NCI-H1417 treated with DMSO at 0.1 percent for 48 hours (cell line): ENCODE results near the gene NOX4.

Experiments
- DNase-seq: peaks from one replicate; lab custom pipeline; 2025; lab: John Stamatoyannopoulos, UW

NOX4 gene

DNA sequence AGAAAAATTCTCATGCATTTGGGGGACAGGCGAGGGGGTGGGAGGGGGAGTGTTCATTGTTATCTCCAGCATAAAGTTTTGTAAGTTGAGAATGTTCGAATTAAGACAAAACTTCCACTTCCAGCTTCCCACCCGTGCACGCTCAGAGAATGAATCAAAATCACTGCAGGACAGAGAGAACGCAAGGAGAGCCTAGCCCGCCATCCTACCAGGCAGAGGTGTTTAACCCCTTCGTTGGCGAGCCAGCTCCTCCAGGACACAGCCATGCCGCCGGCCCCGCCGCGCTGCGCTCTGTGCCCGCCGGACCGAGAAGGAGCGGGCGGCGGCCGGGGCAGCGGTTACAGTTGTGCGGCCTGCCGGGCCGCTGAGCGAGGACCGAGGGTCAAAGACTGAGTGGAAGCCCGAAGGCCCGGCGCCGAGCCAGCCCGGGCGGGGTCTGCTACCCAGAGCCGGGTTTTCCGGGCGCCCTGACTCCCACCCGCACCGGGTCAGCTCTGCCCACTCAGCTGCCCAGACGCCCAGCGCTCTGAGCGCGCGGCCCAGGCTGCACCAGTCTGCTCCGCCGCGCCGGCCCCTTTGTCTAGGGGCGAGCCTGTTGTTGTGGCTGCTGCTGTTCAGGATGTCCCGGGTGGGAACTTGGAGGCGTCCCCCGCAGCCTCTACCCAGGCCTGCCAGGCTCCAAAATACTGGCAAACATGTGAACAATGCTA lies at the start of gene NOX4:
TSS of gene NOX4 (minus strand) at position 395 of the 710 bp plus-strand sequence. CDS start at position 266, 129 bp downstream.
- no peak for DNase-seq

DNA sequence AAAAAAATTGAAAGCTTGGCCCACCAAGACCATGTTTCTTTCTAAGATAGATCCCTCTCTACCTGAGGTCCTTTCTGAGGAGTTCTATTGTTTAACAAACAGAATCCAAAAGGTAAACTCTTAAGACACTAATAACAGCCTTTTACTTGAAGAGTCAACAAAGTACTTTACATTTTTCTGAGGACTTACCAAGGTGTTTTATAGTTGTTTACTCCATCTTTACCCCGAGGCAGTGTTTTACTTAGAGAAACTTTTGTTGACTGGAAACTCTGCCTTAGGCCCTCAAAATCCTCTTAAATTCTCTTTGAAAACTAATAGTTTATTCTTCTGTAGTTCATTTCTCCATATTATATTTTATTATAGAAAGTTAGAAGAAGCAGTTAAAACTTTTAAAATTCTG lies 49.7 kb upstream of the NOX4 start:
- no peak for DNase-seq

GRCh38 chr11:89537936-89538335 lies 46.8 kb upstream of the NOX4 start:
- DNase-seq = no peak

GRCh38 chr11:89536926-89537325 lies 45.8 kb upstream of the NOX4 start:
- no peak for DNase-seq

- DNase-seq = no peak
Measured at GRCh38 chr11:89535221-89535620, 44.0 kb upstream of the NOX4 start.

GRCh38 chr11:89529626-89530380 lies 38.6 kb upstream of the NOX4 start:
- no peak for DNase-seq

DNA sequence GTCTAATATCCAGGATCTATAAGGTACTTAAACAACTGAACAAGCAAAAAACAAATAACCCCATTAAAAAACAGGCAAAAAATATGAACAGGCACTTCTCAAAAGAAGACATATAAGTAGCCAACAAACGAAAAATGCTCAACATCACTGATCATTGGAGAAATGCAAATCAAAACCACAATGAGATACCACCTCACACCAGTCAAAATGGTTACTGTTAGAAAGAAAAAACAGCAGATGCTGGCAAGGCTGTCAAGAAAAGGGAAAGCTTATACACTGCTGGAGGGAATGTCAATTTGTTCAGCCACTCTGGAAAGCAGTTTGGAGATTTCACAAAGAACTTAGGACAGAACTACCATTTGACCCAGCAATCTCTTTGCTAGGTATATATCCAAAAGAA lies 30.6 kb upstream of the NOX4 start:
- no peak for DNase-seq

GRCh38 chr11:89521294-89521693 lies 30.1 kb upstream of the NOX4 start:
- no peak for DNase-seq

GRCh38 chr11:89516496-89516895 lies 25.3 kb upstream of the NOX4 start:
- DNase-seq = no peak

GRCh38 chr11:89508544-89508943 lies 17.4 kb upstream of the NOX4 start:
- no peak for DNase-seq

GRCh38 chr11:89504270-89504669 lies 13.1 kb upstream of the NOX4 start:
- no peak for DNase-seq

GRCh38 chr11:89503422-89503821 lies 12.2 kb upstream of the NOX4 start:
- DNase-seq = no peak

DNA sequence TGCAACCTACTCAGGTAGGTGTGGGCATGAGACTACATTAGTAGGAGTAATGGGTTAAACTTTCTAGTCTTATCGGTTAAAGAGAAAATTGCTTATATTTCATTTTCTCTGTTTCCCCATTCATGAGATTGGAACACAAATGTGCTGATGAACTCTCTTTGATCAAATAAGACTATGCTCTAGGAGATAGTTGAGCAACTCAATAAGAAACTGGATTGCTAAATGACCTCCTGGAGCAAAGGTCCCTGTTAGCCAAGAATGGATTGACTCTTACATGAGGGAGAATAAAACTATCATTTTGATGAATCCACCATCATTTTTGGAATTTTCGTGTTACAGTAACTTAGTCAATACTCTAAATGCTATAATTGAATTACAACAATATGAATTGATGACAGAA lies 11.1 kb upstream of the NOX4 start:
- DNase-seq = no peak

- DNase-seq = no peak
Measured at GRCh38 chr11:89500336-89500735, 9.2 kb upstream of the NOX4 start.

DNA sequence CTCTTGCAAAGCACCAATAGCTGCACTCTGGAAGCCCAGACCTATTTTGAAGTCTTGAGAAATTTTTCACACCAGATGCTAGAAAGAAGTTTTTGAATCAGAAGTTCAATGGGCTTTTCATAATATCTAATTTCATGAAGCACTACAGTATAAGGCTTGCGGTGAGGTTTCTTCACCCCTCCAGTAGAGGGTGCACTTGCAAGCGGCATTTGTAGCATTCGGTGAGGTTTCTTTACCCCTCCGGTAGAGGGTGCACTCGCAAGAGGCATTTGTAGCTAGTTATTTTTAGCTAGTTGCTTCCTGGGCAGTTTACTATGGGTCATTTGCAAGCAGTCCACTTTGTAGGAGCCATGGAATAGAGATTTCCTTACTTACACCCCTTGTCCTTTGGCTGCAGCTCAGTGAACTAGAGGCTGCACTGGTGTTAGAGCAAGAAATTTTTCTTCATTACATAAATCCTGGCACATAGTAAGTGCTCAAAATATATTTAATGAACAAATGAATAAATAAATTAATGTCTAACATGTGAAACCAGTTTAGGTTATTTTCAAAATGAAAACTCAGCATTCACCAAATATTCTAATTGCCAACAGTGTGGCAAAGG lies 7.8 kb upstream of the NOX4 start:
- no peak for DNase-seq

DNA sequence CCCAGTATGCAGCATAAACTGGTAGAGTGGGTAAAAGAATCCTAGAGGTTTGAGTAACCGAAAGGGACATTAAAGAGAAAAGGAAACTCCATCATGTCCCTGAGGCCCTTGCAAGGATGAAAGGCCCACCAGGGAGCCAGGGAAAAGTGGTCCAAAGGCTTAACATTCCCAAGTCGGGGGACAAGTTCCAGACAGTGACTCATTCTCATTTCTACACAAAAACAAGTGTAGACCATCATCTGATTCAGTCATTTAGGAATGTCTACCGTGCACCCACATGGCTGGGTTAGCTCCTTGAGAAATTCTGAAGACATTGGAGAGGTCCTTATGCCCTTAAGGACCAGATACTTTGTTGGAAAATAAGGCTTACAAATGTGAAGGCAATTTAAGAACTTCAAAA lies 4.8 kb upstream of the NOX4 start:
- DNase-seq = no peak

- no peak for DNase-seq
Measured at GRCh38 chr11:89493431-89493830, 2.3 kb upstream of the NOX4 start.

GRCh38 chr11:89490602-89490980 lies 584 bp downstream of the NOX4 start:
- no peak for DNase-seq

- no peak for DNase-seq
Measured at GRCh38 chr11:89489930-89490329, 1.2 kb downstream of the NOX4 start.

GRCh38 chr11:89487016-89487415 lies 4.2 kb downstream of the NOX4 start:
- no peak for DNase-seq

- no peak for DNase-seq
Measured at GRCh38 chr11:89484896-89485295, 6.3 kb downstream of the NOX4 start.

DNA sequence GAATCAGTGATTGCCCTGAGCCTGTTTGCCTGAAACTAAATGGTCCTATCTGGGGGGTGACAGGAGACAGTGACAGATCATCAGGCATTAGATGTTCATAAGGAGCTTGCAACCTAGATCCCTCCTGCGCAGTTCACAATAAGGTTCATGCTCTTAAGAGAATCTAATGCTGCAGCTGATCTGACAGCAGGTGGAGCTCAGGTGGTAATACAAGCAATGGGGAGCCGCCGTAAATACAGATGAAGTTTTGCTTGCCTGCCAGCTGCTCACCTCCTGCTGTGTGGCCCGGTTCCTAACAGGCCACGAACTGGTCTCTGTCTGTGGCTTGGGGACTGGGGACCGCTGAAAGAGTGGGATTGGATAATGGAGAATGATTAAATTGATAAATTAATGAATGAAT lies 14.0 kb downstream of the NOX4 start:
- DNase-seq = no peak

DNA sequence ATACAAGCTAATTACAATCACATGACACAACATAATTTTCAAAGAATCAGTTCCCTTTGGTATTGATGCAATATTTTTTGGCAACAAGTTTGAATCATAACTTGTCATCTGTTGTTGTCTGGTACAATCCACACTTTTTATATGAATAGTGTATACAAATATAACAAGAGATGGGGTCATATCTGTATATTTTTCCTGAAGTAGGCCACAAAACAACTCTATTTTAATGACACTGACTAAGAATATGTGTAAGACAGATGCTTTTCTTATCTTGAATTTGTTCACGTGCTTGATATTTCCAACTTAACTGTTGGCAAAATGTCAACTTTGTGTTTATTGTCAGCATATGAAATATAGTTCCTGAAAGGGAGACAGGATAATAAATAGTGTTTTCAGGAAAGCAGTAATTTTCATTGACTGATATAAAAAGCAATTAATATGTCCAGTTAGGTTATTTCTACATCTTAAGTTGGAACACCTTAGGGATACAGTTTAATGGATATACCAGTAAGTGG lies 27.9 kb downstream of the NOX4 start:
- no peak for DNase-seq
